ENCODE results near the gene LRG1. TPM values are rescaled to one million over a fixed set of nuclear protein-coding genes. Genes with fewer than 3 reads are reported as not detected.

LRG1 gene
- total RNA-seq, 4 donors from 2014 or later = 0.17 to 9.4 (median 0.79) TPM

GRCh38 chr19:4504297-4504701 is 35.5 kb downstream of the LRG1 start:
- Histone ChIP-seq H3K4me3 (no peak overlapping the region), H3K27me3 (no peaks in the 10 kb centered on the region), H3K4me1 (peaks cover 4 to 73% (median 41%) of the 10 kb centered on the region in 4 donors), H3K36me3 (peaks cover 36 to 94% (median 90%) of the 10 kb centered on the region in 4 donors), H3K27ac (replicated peaks in 1 of 4) (peak overlapping the region in 1 of 4 donors; percentile 53), H3K9me3 (no peaks in the 10 kb centered on the region)
- WGBS = 85% methylated on average over 19 of the region's 23 CpGs
- TF ChIP-seq CTCF (IDR thresholded peaks at IDR 0.05) = no peak
- no peak for TF ChIP-seq POLR2A (IDR thresholded peaks at IDR 0.05; ENCODE audit: low read depth)
- no peak for TF ChIP-seq EP300 (IDR thresholded peaks at IDR 0.05)
- no peak for TF ChIP-seq POLR2AphosphoS5 (IDR thresholded peaks at IDR 0.05)
- no peak for DNase-seq (ENCODE audit: extremely low spot score)
- intact Hi-C loops (cut with DNase I) = no loop called here

GRCh38 chr19:4503825-4504170 is 36.0 kb downstream of the LRG1 start:
- H3K27me3 ChIP-seq = no peaks in the 10 kb centered on the region
- H3K9me3 ChIP-seq = no peaks in the 10 kb centered on the region
- peaks cover 39 to 99% (median 95%) of the 10 kb centered on the region in 4 donors for H3K36me3 ChIP-seq
- 91% methylated on average over 8 of the region's 10 CpGs for WGBS
- intact Hi-C loops (cut with DNase I) = no loop called here
- H3K4me3 ChIP-seq = no peak overlapping the region
- peak overlapping the region in 2 of 4 donors; percentile 4 to 41 for H3K27ac ChIP-seq (replicated peaks in 1 of 4)
- TF ChIP-seq EP300 (IDR thresholded peaks at IDR 0.05) = no peak
- TF ChIP-seq CTCF (IDR thresholded peaks at IDR 0.05) = no peak
- no peak for TF ChIP-seq POLR2AphosphoS5 (IDR thresholded peaks at IDR 0.05)
- no peak for TF ChIP-seq POLR2A (IDR thresholded peaks at IDR 0.05; ENCODE audit: low read depth)
- H3K4me1 ChIP-seq = peaks cover 4 to 72% (median 41%) of the 10 kb centered on the region in 4 donors
- no peak for DNase-seq (ENCODE audit: extremely low spot score)

- no peak for DNase-seq (ENCODE audit: extremely low spot score)
- Histone ChIP-seq H3K36me3 (peaks cover 44 to 99% (median 98%) of the 10 kb centered on the region in 4 donors), H3K4me1 (peaks cover 0 to 67% (median 36%) of the 10 kb centered on the region in 4 donors), H3K9me3 (no peaks in the 10 kb centered on the region), H3K27me3 (no peaks in the 10 kb centered on the region), H3K4me3 (no peak overlapping the region), H3K27ac (replicated peaks in 1 of 4) (peak overlapping the region in 3 of 4 donors; percentile 27 to 65 (median 41))
- 91% methylated on average over 6 of the region's 25 CpGs for WGBS
- TF ChIP-seq POLR2AphosphoS5 (IDR thresholded peaks at IDR 0.05) (no peak), CTCF (IDR thresholded peaks at IDR 0.05) (no peak), POLR2A (IDR thresholded peaks at IDR 0.05; ENCODE audit: low read depth) (no peak), EP300 (IDR thresholded peaks at IDR 0.05) (no peak)
- intact Hi-C loops (cut with DNase I) = no loop called here
Observed at GRCh38 chr19:4503132-4503824, 36.6 kb downstream of the LRG1 start.

- TF ChIP-seq CTCF (IDR thresholded peaks at IDR 0.05) (no peak), POLR2A (IDR thresholded peaks at IDR 0.05; ENCODE audit: low read depth) (no peak), POLR2AphosphoS5 (IDR thresholded peaks at IDR 0.05) (no peak), EP300 (IDR thresholded peaks at IDR 0.05) (no peak)
- DNase-seq (ENCODE audit: extremely low spot score) = no peak
- Histone ChIP-seq H3K36me3 (peaks cover 50 to 100% (median 98%) of the 10 kb centered on the region in 4 donors), H3K4me3 (no peak overlapping the region), H3K4me1 (peaks cover 0 to 59% (median 29%) of the 10 kb centered on the region in 4 donors), H3K9me3 (no peaks in the 10 kb centered on the region), H3K27ac (replicated peaks in 1 of 4) (peak overlapping the region; percentile 27 to 65 (median 44)), H3K27me3 (no peaks in the 10 kb centered on the region)
- WGBS = 76% methylated on average over 24 of the region's 37 CpGs
- intact Hi-C loops (cut with DNase I) = no loop called here
Observed at GRCh38 chr19:4502282-4503131, 37.3 kb downstream of the LRG1 start.
